ENCODE results near the gene PLLP.
"Not testable (repeated sequence)": the region's sequence is repeated elsewhere in the genome, so short reads cannot be mapped to it uniquely, and the experiment has no call there.

The PLLP gene

DNA sequence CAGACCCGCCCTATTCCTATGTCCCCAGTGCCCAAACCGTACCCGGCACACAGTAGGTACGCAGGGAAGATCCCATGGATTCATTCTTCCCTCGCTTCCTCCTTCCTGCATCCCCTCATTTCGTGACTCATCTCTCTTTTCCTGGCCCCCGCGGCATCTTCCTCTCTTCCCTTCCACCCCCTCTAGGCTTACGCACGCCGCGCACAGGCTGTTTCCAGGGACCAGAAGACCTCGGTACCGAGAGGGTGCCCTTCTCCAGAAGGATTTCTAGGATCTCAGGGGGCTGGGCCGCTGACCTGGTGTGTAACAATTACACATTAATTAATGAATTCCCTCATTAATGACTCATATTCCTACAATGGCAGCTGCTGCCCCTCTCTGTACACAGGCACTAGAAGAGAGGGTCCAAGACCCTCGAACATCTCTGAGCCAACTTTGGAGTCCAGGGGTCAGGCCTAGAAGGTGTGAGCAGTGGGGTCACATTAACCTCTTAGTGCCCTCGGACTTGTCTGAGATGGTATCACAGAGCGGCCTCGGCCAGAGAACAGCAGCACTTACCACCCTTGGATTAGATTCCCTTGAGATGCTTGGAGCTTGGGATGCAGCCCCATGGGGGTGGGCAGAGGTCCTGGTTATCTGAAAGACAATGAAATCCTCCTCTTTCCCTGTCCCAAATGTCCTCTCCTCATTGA, 16.8 kb upstream of the PLLP start:
- DNase-seq, result no peak

- peak; percentile 97 for DNase-seq
Observed at GRCh38 chr16:57300387-57301125, 16.1 kb upstream of the PLLP start.

DNA sequence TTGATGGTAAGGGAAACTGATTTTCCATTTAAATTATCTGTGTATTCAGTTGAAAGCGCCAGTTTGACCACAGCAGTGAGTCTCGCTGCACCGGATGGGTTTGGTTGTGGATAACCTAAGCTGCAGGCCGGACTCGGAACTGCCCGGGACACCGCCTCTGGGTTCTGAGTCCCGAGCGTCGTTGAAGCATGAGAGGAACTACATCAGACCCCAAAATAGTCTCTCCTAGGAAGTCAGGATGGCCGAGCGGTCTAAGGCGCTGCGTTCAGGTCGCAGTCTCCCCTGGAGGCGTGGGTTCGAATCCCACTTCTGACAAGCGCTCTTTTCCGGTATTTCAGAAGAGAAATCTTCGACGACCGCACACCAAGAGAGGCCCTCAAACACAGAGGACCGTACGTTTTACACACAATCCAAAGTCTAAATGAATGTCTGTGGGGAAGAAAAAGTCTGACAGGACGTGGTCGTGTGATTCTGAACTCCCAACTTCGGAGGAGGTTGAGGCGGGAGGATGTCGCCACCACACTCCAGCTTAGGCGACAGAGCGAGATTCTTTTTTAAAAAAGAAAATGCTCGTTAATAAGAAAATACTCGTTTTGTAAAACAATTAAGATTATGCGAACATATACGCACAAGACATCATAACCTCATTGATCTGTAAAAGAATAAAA, 15.4 kb upstream of the PLLP start:
- peak; percentile 74 for DNase-seq

DNA sequence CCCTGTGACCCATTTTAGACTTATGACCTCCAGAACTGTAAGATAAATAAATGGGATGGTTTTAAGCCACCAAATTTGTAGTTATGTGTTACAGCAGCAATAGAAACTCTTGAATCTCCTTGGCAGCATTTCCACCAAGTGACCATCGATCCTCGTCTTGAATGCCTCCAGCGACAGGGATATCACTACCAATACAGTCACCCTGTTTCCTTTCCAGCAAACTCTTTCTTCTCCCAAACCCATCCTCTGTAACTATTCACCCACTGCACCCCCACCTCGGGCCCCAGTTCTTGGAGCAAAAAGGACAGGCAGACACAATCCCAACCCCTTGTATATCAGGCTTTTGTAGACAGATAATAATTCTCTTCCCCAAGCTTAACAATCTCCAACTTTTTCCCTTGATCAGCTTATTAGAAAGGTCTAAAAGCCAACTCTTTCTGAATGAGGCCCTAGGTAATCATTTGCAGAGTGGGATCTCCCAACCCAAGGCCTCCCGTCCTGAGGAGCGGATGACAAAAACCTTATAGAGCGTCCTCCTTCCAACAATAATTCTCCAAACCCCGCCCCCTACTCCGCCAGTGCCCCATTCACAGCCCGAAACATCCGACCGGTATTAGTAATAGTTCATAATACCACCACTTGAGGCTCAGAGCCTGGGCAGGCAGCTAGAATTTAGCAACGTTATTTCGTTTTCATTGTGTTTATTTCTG, 14.7 kb upstream of the PLLP start:
- DNase-seq, result peak; percentile 24

DNA sequence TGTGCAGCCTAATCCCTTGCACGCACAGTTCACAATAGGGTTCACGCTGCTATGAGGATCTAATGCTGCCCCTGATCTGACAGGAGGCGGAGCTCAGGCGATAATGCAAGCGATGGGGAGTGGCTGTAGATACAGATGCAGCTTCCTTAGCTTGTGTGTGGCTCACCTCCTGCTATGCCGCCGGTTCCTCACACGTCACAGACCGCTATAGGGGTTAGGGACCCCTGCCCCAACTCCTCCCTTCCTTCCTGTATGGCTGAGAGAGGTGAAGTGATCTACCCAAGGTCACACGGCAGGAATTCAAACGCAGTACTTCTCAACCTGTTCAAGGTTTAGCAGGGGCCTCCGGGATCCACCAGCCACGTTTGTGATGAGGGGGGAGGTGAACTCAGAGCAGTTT, 13.4 kb upstream of the PLLP start:
- peak; percentile 29 for DNase-seq

DNA sequence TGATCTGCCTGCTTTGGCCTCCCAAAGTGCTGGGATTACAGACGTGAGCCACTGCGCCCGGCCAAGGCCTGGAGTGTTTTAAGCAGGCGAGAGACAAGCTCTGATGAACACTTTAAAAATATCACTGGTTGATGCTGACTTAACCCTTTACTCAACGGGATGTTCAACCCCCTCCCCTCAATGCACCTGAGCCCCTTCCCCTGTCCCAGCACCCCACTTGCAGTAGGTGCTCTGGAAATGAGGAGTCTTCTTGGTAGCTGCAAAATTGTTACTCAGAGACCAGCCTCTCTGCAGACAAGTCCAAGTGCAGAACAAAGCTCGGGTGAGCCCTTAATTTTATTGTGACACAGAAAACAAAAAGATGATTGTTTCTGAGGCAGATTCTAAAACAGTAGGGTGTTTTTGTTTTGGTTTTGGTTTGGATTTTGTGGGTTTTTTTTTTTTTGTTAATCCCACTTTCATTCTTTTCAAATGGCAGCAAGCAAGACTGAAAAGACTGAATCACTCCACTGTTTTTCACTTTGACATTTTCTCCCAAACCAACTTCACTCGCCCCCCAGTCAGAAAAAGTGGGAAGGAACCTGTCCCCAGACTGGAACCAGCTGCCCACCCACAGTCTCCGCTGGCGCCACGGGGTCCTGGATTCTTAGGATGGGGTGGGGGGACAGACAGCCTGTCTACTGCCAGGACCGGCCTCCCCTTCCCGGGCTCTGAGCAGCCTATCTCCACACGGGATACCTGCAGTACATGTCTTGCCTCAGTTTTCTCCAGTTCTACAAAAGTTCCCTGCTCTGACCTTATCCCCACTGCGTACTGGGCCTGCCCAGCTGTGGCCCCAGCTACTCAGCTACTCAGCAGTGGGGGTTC, 5.2 kb upstream of the PLLP start:
- DNase-seq, result no peak

GRCh38 chr16:57285379-57285778, 907 bp upstream of the PLLP start:
- no peak for DNase-seq

DNA sequence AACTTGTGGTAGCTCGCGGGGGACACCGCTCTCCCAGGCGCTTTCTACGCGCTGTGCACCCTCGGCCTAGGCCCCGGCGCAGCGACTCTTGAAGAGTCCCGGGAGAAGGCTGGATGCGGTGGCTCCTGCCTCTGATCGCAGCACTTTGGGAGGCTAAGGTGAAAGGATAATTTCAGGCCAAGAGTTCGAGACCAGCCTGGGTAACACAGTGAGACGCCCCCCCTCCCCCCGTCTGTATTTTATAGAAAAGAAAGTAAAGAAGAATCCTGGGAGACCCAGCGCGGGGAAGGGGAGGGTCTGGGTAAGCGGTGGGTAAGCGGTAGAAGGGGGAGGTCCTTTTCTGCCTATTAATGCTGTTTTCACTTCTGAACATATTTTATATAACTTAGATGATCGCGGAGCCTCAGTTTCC, 486 bp upstream of the PLLP start:
- DNase-seq, result no peak

DNA sequence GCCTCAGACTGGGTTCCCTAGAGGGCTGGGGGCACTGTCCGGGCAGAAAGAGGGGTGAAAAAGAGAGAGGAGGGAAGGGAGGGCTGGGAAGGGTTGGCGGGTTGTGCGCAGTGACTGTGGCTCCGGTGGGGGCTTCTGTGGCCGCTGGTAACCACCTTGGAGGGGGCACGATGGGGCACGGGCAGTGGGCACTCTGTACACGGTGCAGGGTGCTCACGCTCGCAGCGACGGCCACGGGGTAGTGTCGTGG, 588 bp downstream of the PLLP start:
- DNase-seq, result no peak

DNA sequence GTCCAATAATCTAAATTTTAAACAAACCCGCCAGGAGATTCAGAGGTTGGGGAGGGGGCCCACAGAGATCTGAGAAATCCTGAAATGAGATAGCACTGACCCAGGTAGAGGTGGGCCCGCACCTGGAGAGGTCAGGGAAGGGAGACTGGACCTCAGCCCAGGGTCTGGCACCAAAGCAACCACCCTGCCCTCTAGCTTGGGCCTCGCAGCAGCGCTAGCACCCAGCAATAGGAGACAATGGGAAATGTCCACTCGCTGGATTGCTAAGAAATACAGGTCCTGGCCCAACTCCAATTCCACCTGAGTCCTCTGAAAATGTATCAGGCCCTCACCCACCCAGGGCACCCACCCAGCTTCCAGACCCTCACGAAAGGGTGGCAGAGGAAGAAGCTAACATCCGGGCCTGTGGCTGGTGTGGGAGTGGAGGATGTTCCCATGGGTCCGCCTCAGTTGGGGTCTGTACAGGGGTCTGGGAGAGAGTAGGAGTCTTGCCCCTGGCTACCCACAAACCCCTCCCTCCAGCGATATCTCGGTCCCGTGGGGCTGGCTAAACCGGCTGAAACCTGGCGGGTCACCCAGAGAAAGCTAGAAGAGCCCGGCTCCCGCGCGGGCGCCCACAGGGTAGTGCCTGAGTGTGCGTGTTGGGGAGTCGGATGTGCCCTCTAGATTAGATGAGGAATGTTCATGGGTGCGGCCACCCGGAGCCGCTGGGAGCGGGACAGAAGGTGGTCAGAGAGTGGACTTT, 1.1 kb downstream of the PLLP start:
- DNase-seq, result no peak

GRCh38 chr16:57282510-57283213, 1.8 kb downstream of the PLLP start:
- no peak for DNase-seq

DNA sequence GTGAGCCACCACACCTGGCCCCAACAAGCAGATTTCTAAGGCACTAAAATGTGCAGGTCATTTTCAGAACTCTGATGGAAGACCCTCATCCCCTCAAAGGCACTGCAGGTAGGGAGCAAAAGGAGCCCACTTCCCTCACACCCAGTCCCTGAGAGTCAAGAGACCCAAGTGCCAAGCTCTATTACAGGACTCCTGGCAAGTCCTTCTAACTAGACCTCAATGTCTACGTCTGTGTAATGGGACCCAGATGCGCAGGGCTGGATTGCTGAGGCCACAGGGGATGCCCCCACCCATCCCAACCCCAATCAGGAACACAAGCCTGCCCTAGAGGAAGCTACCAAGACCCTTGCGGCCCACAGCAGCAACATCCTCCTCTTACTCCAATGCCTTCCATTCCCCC, 2.7 kb downstream of the PLLP start:
- DNase-seq, result no peak

GRCh38 chr16:57279780-57280638, 4.5 kb downstream of the PLLP start:
- no peak for DNase-seq

DNA sequence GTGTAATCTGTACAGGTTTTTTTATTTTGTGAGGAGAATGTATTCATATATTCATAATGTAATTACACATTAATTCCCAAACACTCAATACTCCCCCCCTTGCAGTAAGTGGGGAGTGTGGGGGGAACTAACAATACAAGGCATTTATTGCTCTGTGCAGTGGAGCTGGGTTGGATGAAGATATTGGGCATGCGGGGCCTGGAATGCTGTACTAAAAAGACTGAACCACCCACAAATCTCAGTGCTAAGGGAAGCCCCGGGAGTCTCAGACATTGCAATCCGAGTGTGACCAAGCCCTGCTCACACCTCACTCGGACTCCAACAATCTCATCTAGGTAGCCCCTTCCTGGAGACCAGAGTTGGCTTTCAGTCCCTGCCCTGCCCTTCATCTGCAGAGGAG, 6.0 kb downstream of the PLLP start:
- no peak for DNase-seq

DNA sequence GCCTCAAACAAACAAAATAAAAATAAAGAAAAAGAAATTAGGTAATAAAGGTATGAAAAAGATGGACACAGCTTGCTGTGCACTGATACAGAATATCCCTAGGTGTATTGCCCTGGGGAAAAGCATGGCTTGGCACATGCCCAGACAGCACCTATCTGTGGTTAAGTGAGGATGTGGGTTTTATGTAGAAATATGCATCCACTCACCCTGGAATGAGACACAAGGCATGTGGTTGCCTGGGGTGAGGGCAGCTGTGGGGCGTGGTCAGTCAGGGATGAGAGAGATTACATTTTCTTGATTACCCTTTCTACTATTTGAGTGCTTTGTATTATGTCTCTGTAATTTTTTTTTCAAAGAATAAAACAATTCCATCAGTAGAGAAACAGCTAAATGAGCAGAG, 6.9 kb downstream of the PLLP start:
- DNase-seq, result no peak

DNA sequence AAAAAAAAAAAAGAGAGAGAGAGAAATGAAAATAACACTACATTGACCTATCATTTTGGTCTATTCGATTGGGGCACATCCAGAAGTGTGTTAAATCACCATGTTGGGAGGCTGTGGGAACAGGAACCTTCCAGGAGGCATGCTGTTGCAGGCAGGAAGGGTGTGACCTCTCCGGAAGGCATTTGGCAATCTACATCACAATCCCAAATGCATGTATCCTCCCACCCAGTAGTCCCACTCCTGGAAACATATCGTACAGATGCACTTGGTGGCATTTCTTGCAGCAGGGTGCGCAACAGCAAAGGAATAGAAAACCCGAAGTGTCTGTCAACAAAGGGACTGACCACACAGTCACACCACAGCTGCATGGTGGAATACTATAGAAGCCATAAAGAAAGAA, 7.9 kb downstream of the PLLP start:
- no peak for DNase-seq

DNA sequence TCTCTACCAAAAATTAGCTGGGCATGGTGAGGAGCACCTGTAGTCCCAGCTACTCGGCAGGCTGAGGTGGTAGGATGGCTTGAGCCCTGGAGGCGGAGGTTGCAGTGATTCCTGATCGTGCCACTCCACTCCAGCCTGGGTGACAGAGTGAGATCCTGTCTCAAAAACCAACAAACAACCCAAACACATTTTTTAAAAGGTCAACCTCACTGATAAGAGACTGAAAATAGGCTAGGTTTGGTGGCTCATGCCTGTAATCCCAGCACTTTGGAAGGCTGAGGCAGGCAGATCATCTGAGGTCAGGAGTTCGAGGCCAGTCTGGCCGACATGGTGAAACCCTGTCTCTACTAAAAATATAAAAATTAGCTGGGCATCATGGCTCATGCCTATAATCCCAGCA, 8.5 kb downstream of the PLLP start:
- not testable (repeated sequence) for DNase-seq

- DNase-seq, result no peak
Observed at GRCh38 chr16:57273826-57274225, 10.6 kb downstream of the PLLP start.

- no peak for DNase-seq
Observed at GRCh38 chr16:57273359-57273758, 11.1 kb downstream of the PLLP start.

DNA sequence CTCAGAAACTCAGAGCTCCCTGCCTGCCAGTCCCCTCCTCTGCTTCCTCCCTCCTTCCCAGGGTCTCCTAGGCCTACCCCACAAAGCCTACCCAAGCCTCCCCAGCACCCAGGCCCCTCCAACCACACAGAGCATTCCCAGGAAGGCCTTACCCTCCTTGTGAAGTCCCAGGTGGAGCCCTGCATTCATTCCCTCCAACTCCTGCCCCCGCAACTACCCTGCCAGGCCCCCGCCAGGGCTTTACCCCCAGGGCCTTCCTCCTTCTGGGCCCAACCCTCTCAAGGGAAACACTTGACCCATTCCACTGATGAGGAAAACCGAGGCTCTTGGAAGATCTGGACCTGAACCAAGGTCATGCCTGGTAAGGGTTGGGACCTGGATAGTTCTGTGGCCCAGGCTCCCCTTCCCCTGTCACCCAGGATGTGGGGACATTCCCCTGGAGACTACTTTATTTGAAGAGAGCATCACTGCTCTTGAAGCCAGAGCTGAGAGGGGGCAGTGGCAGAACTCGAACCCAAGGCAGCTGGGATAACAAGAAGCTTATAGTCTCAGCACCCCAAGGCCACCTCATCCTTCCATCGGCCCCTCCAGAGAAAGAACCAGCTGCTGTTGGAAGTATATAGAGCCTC, 12.5 kb downstream of the PLLP start:
- DNase-seq, result no peak
